Body of pancreas (tissue), 4 donors: ENCODE data around the gene THY1.
"Not testable (repeated sequence)": the region's sequence is repeated elsewhere in the genome, so short reads cannot be mapped to it uniquely, and the experiment has no call there.

Source experiments
- CTCF ChIP-seq, 7 experiments: fragments of 450-650 bp in 4 of 7; fragments of 200-600 bp in 3 of 7; sonication (generic) in 3 of 7; IDR thresholded peaks; one replicate each; pipeline ENCODE4 v1.5.1; 2016 to 2019; ENCODE audit warnings: antibody characterized with exemption in 7 of 7
- POLR2A ChIP-seq, 3 donors: fragments of 450-650 bp; IDR thresholded peaks; one replicate each; pipeline ENCODE4 v1.6.1; 2016; ENCODE audit warnings: antibody characterized with exemption in 3 of 3, mild to moderate bottlenecking in 2 of 3

- not testable (repeated sequence) for TF ChIP-seq CTCF, POLR2A (IDR thresholded peaks at IDR 0.05)
These were observed 32.3 kb upstream of the THY1 start for GRCh38 chr11:119455241-119455640.
